Cerebellar cortex (tissue), 1 donor: ENCODE data around the gene DLG4.

Source experiments
- DNase-seq: peaks from one replicate; pipeline ENCODE4 v3.0.0-alpha.2; 2015; ENCODE audit warnings: low spot score

The DLG4 gene

GRCh38 chr17:7249214-7249613 is 29.6 kb upstream of the DLG4 start:
- no peak for DNase-seq

- no peak for DNase-seq
Measured at GRCh38 chr17:7248796-7249195, 29.2 kb upstream of the DLG4 start.

- DNase-seq, result no peak
Measured at GRCh38 chr17:7246779-7247178, 27.1 kb upstream of the DLG4 start.

GRCh38 chr17:7243838-7244237 is 24.2 kb upstream of the DLG4 start:
- peak; percentile 23 for DNase-seq

GRCh38 chr17:7243453-7243729 is 23.8 kb upstream of the DLG4 start:
- DNase-seq, result no peak

- peak; percentile 94 for DNase-seq
Measured at GRCh38 chr17:7242717-7243452, 23.2 kb upstream of the DLG4 start.

GRCh38 chr17:7241783-7242716 is 22.4 kb upstream of the DLG4 start, which contains the start of gene GABARAP:
GABARAP (minus strand) TSS chr17:7242449; CDS start chr17:7242330, 119 bp downstream.
- DNase-seq, result peak; percentile 96

- DNase-seq, result no peak
Measured at GRCh38 chr17:7241090-7241733, 21.6 kb upstream of the DLG4 start.

GRCh38 chr17:7240375-7240774 is 20.7 kb upstream of the DLG4 start:
- no peak for DNase-seq

GRCh38 chr17:7239091-7240027 is 19.7 kb upstream of the DLG4 start, which contains the start of gene PHF23:
PHF23 (minus strand) TSS chr17:7239457; CDS start chr17:7239279, 178 bp downstream.
- peak; percentile 100 for DNase-seq

GRCh38 chr17:7238420-7239090 is 18.9 kb upstream of the DLG4 start:
- no peak for DNase-seq

GRCh38 chr17:7237761-7238419 is 18.3 kb upstream of the DLG4 start:
- peak; percentile 59 for DNase-seq

GRCh38 chr17:7237266-7237760 is 17.7 kb upstream of the DLG4 start:
- DNase-seq, result no peak

GRCh38 chr17:7236808-7237207 is 17.2 kb upstream of the DLG4 start:
- DNase-seq, result no peak

- DNase-seq, result peak; percentile 35
Measured at GRCh38 chr17:7235693-7236665, 16.3 kb upstream of the DLG4 start.

GRCh38 chr17:7234083-7234951 is 14.7 kb upstream of the DLG4 start, which contains the start of gene DVL2:
DVL2 (minus strand) TSS chr17:7234517; CDS start chr17:7234262, 255 bp downstream.
- peak; percentile 97 for DNase-seq

- DNase-seq, result no peak
Measured at GRCh38 chr17:7233701-7234082, 14.1 kb upstream of the DLG4 start.

- no peak for DNase-seq
Measured at GRCh38 chr17:7232114-7232513, 12.5 kb upstream of the DLG4 start.
